Measurements from ENCODE around the gene CSTB. TPM values are rescaled to one million over a fixed set of nuclear protein-coding genes. Genes with fewer than 3 reads are reported as not detected.

Gene CSTB
- total RNA-seq, 1 experiment from 2014 or later, result 9.8 TPM

- peak; percentile 54 for DNase-seq (ENCODE audit: low read depth)
Measured at GRCh38 chr21:43767984-43768867, 7.9 kb downstream of the CSTB start.

GRCh38 chr21:43767498-43767983 lies 8.6 kb downstream of the CSTB start:
- no peak for DNase-seq (ENCODE audit: low read depth)

DNA sequence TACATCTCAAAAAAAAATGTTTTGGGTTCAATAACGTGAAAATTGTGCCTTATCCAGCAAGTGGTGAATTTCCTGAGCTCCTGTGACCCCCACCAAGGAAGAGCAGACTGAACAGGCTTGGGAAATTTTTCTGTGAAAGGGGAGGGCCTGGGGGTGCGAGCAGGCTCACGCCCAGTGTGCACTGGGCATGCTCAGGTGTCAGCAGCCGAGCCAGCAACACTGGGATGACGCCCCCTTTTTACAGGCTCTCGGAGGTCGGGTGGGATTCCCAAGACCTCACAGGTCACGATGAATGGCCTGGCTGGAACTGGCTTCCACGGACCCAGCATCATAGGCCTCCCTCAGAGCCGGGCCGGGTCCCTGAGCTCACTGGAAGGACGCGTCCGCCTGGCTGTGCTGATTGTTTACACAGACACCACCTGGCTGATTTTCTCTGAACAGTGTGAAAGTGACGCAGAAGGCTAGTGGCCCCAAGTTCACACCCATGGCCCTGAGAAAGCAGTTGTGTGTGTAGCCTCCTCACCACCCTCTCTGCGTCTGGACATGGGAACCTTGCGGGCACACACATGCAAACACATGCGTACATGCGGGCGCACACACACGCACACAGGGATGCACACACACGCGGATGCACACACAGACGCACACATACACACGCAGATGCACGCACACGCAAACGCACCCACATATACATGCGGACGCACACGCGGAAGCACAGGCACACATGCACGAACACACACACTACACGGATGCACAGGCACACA lies 9.2 kb downstream of the CSTB start:
- no peak for DNase-seq (ENCODE audit: low read depth)

GRCh38 chr21:43764576-43765495 lies 11.3 kb downstream of the CSTB start:
- DNase-seq (ENCODE audit: low read depth), result no peak

DNA sequence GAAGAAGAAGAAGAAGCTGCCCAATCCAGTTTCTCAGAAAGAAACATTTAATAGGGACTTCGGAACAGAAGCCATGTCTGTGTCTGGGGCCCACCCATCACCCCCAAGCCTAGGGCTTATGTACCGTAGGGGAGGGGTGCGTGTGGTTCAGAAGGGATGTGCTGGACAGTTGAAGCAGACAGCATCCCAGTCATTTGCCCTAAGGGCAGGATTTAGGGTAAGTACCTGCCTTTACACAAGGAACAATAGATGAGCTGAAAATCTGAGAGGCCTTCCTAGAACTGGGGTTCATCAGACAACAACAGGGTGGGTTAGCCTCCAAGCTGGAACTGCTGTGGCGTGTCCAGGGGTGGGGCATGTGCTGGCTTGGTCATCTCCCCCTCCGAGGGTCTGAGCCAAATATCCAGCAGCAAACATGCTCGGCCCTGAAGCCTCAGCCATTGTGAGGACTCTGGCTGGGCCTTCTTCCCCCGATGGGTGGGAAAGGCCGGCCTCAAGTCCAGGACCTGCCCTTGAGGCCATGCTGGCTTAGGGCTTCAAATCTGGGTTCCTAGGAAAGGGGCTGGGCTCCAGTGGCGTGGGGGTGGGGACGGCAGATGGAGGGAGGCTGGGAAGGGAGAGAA lies 12.1 kb downstream of the CSTB start:
- DNase-seq (ENCODE audit: low read depth), result no peak

DNA sequence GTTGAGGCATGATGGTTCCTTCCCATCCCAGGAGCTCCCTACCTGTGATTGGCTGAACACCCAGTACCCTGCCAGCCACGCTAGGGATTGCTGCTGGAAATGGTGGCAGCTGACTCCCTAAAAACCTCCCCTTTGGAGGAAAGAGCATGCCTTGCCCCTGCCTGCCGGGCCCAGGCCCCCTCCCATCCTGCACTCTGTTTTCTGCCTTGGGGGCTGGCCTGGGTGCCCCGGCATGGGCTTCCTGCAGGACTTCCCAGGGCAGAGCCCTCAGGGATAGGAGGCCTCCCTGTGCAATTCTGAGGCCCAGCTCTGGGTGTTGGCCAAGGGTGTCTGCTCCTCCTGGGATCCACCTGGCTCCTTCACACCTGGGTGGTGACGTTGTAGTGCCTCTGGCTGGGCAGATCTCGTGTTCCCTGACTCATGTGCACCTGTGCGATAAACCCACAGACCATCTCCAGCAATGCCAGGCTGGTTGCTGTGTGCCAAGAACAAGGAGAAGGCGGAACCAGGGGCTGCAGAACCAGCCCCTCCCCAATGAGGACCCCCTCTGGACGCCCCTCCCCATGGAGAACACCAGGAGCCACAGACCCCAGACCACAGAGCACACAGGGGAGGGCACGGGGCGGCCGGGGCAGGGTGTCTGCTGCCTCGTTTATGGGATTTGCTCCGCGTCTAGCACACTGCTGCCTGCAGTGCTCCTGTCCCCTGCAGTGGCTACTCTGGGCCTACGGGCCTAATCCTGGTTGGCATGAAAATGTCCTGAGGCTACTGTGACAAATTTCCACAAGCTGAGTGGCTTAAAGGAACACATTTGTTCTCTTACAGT lies 13.6 kb downstream of the CSTB start:
- DNase-seq (ENCODE audit: low read depth), result no peak

GRCh38 chr21:43761886-43762285 lies 14.2 kb downstream of the CSTB start:
- DNase-seq (ENCODE audit: low read depth), result no peak

DNA sequence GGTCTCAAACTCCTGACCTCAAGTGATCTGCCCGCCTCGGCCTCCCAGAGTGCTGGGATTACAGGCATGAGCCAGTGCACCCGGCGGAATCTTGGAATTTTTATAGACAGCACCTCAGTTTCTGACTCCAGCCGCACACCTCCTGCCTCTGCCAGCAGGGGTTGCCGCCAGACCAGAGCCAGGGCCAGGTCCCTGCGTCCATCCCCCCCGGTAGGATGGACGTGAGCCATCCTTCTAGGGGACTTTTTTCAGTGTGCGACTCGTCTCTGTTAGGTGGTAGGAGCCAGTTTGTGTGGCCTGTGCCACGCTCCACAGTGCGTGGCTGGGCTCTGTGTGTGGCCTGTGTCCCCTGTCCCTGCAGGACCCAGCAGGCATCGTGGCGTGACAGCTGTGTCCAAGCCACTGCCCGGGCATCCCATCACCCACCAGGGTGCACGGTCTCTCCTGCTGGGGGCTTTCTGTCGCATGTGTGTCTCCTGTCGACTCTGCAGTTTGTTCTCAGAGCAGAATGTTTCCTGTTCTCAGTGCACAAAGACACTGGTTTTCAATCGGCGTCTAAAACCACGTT lies 15.6 kb downstream of the CSTB start:
- no peak for DNase-seq (ENCODE audit: low read depth)

DNA sequence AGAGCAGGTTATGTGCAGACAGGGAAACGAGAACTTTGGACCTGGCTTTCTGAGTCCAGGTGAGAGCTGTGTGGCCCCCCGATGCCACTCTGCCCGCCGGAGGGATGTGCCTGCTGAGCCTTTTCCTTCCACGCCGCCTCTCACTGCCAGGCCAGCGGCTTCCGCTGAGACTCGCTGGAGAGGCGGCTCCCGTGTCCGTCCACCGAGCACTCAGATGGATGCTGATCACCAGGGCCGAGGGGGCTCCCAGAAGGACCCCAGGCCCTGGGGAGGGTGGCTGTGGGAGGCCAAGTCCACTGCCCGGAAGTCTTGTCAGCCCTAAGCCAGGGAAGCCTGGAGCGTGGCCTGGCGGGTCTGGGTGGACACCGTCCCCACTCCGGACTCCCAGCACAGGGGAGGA lies 16.5 kb downstream of the CSTB start:
- no peak for DNase-seq (ENCODE audit: low read depth)

- no peak for DNase-seq (ENCODE audit: low read depth)
Measured at GRCh38 chr21:43758811-43759210, 17.3 kb downstream of the CSTB start.

DNA sequence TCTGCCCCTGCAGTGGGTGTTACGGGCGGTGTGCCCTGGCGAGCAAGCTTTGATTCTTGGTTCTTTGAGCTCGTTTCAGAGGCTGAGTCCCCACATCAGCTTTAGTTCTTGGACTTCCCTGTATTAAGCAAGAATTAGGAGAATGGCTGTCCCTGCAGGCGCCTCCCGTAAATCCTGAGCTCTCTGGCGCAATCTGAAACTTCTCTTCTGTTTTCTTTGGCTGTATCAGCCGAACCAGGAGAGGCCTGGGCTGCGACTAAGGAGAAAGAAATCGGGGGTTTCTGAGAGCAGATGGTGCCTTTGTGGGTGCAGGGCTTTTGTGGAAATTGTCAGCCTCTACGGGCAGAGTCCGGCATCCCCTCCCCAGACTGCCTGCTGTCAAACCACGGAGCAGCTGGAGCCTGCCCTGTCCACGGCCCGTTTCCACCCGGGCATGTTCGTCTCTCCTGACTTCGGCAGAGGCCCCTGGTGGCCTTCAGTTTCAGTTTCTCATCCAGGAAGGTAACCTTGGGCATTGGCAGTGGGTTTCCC lies 17.9 kb downstream of the CSTB start:
- DNase-seq (ENCODE audit: low read depth), result peak; percentile 70

DNA sequence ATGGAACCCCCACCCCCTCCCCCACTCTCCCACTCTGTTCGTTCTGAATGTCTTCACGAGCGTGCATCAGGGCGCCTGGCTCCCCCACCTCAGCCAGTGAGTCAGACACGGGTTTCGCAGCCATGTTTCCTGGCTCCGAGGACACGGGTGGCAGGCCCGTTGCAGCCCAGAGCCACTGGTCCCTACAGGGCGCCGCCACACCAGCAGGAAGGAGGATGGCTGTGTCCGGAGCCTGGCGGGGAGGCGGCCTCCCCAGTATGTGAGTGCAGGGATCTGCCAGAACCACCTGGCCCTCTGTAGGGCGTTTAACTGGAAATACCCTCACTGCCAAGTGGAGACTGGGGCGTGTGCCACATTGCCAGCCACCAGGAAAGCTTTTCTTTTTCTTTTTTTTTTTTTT lies 18.5 kb downstream of the CSTB start:
- no peak for DNase-seq (ENCODE audit: low read depth)

- DNase-seq (ENCODE audit: low read depth), result no peak
Measured at GRCh38 chr21:43755820-43756594, 20.1 kb downstream of the CSTB start.

DNA sequence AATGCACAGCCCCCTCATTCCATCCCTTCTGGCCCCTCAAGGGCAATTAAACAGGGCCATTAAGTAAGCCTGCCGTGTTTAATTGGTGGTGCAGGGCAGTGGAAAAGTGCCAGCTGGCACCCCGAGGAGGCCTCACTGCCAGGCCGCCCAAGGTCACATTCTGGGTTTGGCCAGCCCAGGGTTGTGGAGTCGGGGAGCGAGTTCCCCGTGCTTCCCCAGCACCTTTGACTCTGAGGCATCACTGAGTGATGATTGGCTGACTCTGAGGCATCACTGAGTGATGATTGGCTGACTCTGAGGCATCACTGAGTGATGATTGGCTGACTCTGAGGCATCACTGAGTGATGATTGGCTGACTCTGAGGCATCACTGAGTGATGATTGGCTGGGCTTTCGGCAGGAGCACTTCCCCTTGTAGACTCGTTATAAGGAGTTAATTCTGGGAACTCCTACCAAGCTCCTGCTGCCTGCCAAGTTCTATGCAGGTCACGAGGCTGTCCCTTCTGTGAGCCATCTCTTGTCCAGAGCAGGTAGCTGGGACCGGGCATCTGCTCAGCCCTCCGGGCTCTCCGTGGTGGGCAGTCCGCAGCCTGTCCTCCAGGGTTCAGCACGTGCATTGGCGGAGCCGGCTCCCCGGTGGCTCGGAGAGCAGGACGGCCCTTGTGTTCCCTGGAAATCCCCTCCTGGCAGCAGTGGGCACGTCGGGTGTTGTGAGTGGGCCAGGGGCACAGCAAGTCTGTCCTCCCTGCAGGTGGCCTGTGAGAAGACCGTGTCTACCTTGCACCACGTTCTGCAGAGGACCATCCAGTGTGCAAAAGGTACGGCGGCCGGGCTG lies 20.9 kb downstream of the CSTB start:
- no peak for DNase-seq (ENCODE audit: low read depth)

- DNase-seq (ENCODE audit: low read depth), result no peak
Measured at GRCh38 chr21:43753439-43753799, 22.7 kb downstream of the CSTB start.

DNA sequence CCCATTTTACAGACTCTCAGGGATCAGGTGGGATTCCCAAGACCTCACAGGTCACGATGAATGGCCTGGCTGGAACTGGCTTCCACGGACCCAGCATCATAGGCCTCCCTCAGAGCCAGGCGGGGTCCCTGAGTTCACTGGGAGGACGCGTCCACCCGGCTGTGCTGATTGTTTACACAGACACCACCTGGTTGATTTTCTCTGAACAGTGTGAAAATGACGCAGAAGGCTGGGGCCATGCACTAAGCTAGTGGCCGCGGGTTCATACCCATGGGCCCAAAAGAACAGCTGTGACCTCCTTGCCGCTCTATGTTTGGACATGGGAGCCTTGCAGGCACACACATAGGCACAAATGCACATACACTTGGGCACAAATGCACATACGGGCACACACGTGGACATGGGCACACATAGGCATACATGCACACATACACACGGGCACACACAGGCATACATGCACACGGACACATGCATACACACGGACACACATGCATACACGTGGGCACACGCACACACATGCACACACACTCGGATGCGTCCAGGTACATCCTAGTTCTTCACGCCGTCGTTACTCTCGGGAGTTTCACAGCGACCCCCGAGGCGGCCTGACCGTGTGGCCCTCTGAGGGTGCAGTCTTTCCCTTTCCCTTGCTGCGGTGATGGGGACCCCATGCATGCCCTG lies 23.2 kb downstream of the CSTB start:
- no peak for DNase-seq (ENCODE audit: low read depth)

DNA sequence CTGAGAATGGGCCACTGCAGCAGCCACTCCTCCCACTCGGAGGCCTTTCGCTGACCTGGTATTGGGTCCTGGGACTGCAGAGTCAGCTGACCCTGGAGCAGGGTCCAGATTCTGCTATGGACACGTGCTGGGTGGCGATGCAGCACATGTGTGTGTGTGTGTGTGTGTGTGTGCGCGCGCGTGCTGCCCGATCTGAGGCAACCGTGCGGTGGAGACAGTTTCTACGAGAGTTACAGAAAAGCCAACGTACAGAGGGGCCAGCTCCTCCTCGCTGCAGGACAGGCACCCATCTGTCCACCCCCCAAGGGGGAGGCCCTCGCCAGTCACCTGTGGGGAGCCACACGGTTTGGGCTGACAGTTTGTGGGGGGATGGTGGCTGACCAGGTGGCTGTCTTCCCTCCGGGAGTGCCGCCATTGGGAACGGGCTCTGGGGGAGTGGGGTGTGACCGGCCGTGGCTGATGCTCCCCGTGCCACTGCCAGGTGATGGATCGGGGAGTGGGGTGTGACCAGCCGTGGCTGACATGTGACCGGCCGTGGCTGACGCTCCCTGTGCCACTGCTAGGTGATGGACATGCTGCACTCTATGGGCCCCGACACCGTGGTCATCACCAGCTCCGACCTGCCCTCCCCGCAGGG lies 24.0 kb downstream of the CSTB start:
- no peak for DNase-seq (ENCODE audit: low read depth)
